A673 (cell line): Measurements from ENCODE around the gene SMAD9. TPM values are rescaled to one million over a fixed set of nuclear protein-coding genes. Genes with fewer than 3 reads are reported as not detected.

Experiments
- BruUV-seq: library from RNA; stranded (reverse); fragments of 400-500 nt; replicated peaks from 2 replicates; lab custom pipeline; 2021; lab: Mats Ljungman, UMichigan
- CTCF ChIA-PET: fragments of 300-600 bp; sonication (Branson Sonifier 250); formaldehyde crosslinking; loops from one replicate; lab custom pipeline; 2022; ENCODE audit warnings: antibody characterized with exemption; lab: Charles Lee
- POLR2A ChIA-PET: fragments of 300-600 bp; sonication (Branson Sonifier 250); formaldehyde crosslinking; loops from one replicate; lab custom pipeline; 2022; ENCODE audit warnings: antibody characterized with exemption; ENCODE audit not compliant: low non-redundant PET; lab: Charles Lee
- DNase-seq: peaks from one replicate; pipeline ENCODE4 v3.0.0-alpha.2; 2015; ENCODE audit warnings: low spot score
- H3K27ac ChIP-seq: fragments of 200-600 bp; sonication (generic); 2 replicates; pipeline ENCODE4 v1.5.1; 2016; ENCODE audit warnings: mixed run types, low read depth, mild to moderate bottlenecking, mixed read lengths, antibody characterized with exemption, low read length; ENCODE audit not compliant: poor library complexity, severe bottlenecking
- H3K27me3 ChIP-seq: fragments of 200-600 bp; sonication (generic); replicated peaks from 2 replicates; pipeline ENCODE4 v1.6.1; 2017; ENCODE audit warnings: mixed run types, low read depth, mild to moderate bottlenecking, mixed read lengths, antibody characterized with exemption, low read length; ENCODE audit not compliant: insufficient read depth, poor library complexity
- H3K36me3 ChIP-seq: fragments of 200-600 bp; sonication (generic); 2 replicates; pipeline ENCODE4 v1.6.1; 2016; ENCODE audit warnings: mixed run types, mild to moderate bottlenecking, mixed read lengths, antibody characterized with exemption, low read length; ENCODE audit not compliant: insufficient read depth, poor library complexity, severe bottlenecking
- H3K4me1 ChIP-seq: fragments of 200-600 bp; sonication (generic); 2 replicates; pipeline ENCODE4 v1.6.1; 2017; ENCODE audit warnings: mixed run types, mild to moderate bottlenecking, mixed read lengths, antibody characterized with exemption, low read length; ENCODE audit not compliant: insufficient read depth, poor library complexity, severe bottlenecking
- H3K4me3 ChIP-seq: fragments of 200-600 bp; sonication (generic); 2 replicates; pipeline ENCODE4 v1.5.1; 2016; ENCODE audit warnings: low read depth, mixed run types, mild to moderate bottlenecking, mixed read lengths, low read length; ENCODE audit not compliant: poor library complexity, severe bottlenecking
- H3K9me3 ChIP-seq: fragments of 200-600 bp; sonication (generic); 2 replicates; pipeline ENCODE4 v1.6.1; 2016; ENCODE audit warnings: mixed run types, low read depth, mild to moderate bottlenecking, mixed read lengths, antibody characterized with exemption, low read length; ENCODE audit not compliant: poor library complexity, severe bottlenecking
- EZH2 ChIP-seq: fragments of 200-600 bp; sonication (generic); IDR thresholded peaks from 2 replicates; pipeline ENCODE4 v1.6.1; 2017; ENCODE audit warnings: borderline replicate concordance, low read depth, mild to moderate bottlenecking, mixed read lengths, antibody characterized with exemption, low read length; ENCODE audit not compliant: poor library complexity, severe bottlenecking
- intact Hi-C: fragments of 100-400 bp; cut with micrococcal nuclease; formaldehyde crosslinking; loops from one replicate; pipeline ENCODE4 v1.10.0; 2022; ENCODE audit not compliant: unreplicated experiment
- total RNA-seq: library from RNA; stranded (reverse); gene quantifications from 2 replicates; pipeline ENCODE4 v1.2.3, GENCODE V29; 2021
- TF ChIP-seq, protein P1 (sequence below): fragments of 300-800, 200-600 bp; sonication (generic); conservative IDR thresholded peaks from 2 replicates; pipeline ENCODE4 v1.5.1; 2017; ENCODE audit warnings: low read depth, mild to moderate bottlenecking, antibody characterized with exemption, low read length, moderate library complexity, mixed read lengths

SMAD9 gene
- total RNA-seq, 1 experiment from 2014 or later = 23.3 TPM

DNA sequence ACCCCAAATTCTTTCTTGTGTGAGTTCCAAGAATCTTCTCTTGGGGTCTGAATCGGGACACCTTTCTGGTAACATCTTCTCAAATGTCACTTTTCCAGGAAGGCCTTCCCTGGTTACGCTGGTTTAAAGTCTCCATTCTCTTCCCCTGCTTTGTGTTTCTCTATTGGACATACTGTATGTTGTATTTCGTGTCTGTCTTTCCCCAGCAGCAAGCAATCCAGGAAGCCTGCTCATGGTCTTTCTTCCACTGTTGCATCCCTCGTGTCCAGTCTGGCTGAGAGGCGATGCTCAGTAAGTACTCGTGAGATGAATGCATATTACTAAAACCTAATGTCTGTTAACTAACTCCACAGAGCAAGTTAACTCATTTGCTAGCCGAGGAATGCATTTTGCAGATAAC lies 57.3 kb downstream of the SMAD9 start:
- H3K9me3 ChIP-seq = no peaks in the 10 kb centered on the region
- no peak for DNase-seq
- no TSS peak for BruUV-seq
- ChIA-PET POLR2A (no interaction called here), CTCF (no interaction called here)
- peaks cover 30% of the 10 kb centered on the region for H3K36me3 ChIP-seq
- intact Hi-C loops = no loop called here
- TF ChIP-seq, protein P1, sequence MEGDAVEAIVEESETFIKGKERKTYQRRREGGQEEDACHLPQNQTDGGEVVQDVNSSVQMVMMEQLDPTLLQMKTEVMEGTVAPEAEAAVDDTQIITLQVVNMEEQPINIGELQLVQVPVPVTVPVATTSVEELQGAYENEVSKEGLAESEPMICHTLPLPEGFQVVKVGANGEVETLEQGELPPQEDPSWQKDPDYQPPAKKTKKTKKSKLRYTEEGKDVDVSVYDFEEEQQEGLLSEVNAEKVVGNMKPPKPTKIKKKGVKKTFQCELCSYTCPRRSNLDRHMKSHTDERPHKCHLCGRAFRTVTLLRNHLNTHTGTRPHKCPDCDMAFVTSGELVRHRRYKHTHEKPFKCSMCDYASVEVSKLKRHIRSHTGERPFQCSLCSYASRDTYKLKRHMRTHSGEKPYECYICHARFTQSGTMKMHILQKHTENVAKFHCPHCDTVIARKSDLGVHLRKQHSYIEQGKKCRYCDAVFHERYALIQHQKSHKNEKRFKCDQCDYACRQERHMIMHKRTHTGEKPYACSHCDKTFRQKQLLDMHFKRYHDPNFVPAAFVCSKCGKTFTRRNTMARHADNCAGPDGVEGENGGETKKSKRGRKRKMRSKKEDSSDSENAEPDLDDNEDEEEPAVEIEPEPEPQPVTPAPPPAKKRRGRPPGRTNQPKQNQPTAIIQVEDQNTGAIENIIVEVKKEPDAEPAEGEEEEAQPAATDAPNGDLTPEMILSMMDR = no peak
- no peak for TF ChIP-seq EZH2
- H3K4me1 ChIP-seq = no peaks in the 10 kb centered on the region
- no peaks in the 10 kb centered on the region for H3K27me3 ChIP-seq
- H3K4me3 ChIP-seq = no peak overlapping the region
- no peak overlapping the region for H3K27ac ChIP-seq

DNA sequence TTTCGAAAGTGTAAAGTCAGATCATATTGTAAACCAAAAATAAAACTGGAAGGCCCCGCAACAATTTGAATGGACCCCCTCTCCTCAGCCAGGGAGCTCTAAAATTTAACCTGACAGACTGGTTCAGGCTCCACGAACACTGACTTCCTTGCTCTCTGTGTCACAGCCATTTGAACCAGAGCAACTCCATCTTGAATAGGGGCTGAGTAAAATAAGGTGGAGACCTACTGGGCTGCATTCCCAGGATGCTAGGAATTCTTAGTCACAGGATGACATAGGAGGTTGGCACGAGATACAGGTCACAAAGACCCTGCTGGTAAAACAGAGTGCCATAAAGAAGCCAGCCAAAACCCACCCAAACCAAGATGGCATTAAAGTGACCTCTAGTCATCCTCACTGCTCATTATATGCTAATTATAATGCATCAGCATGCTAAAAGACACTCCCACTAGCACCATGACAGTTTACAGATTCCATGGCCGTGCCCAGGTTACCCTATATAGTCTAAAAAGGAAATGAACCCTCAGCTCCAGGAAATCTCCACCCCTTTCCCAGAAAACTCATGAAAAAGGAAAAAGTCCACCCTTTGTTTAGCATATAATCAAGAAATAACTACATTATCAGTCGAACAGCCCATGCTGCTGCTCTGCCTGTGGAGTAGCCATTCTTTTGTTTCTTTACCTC lies 57.9 kb downstream of the SMAD9 start:
- H3K36me3 ChIP-seq = peaks cover 28% of the 10 kb centered on the region
- no peak for DNase-seq
- H3K9me3 ChIP-seq = no peaks in the 10 kb centered on the region
- ChIA-PET POLR2A (interaction anchor here (0.7 kb wide), 1 partner anchor 1653 kb away, joined by 5 read pairs; no protein-coding TSS in a partner anchor), CTCF (interaction anchor here (0.7 to 1.2 kb wide), 2 partner anchors 28 to 119 kb away, joined by 3 read pairs; no protein-coding TSS in a partner anchor)
- no peak overlapping the region for H3K4me3 ChIP-seq
- BruUV-seq = no TSS peak
- no peaks in the 10 kb centered on the region for H3K27me3 ChIP-seq
- TF ChIP-seq, protein P1 = no peak
- TF ChIP-seq EZH2 = no peak
- no peaks in the 10 kb centered on the region for H3K4me1 ChIP-seq
- H3K27ac ChIP-seq = no peak overlapping the region
- intact Hi-C loops = no loop called here

DNA sequence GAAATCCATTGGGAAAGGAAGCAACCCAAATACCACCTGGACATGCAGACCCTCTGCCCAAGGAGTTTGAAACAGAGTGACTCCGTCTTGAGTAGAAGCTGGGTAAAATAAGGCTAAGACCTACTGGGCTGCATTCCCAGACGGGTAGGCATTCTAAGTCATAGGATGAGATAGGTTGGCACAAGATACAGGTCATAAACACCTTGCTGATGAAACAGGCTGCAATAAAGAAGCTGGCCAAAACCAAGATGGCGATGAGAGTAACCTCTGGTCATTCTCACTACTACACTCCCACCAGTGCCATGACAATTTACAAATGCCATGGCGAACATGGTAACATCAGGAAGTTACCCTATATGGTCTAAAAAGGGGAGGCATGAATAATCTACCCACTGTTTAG lies 60.8 kb downstream of the SMAD9 start:
- BruUV-seq = no TSS peak
- Histone ChIP-seq H3K4me3 (no peak overlapping the region), H3K27me3 (no peaks in the 10 kb centered on the region), H3K36me3 (peaks cover 1% of the 10 kb centered on the region), H3K27ac (peak overlapping the region; percentile 18), H3K9me3 (no peaks in the 10 kb centered on the region), H3K4me1 (no peaks in the 10 kb centered on the region)
- intact Hi-C loops = loop anchor here (5.0 kb wide), 1 partner anchor 58 kb away; no protein-coding TSS in a partner anchor
- TF ChIP-seq EZH2 = no peak
- TF ChIP-seq, protein P1 = no peak
- POLR2A ChIA-PET = no interaction called here
- DNase-seq = no peak
- CTCF ChIA-PET = interaction anchor here (1.4 kb wide), 1 partner anchor 122 kb away, joined by 27 read pairs; no protein-coding TSS in a partner anchor
